Common myeloid progenitor, CD34-positive (primary cell): Measurements from ENCODE around the gene LRRC47.

Experiments
- CTCF ChIA-PET: fragments of 350-600 bp; sonication (Branson Sonifier 250); formaldehyde crosslinking; loops from one replicate; lab custom pipeline; 2021; ENCODE audit warnings: antibody characterized with exemption; lab: Charles Lee
- POLR2A ChIA-PET: fragments of 350-600 bp; sonication (Branson Sonifier 250); formaldehyde crosslinking; loops from one replicate; lab custom pipeline; 2021; ENCODE audit warnings: antibody characterized with exemption; lab: Charles Lee
- DNase-seq, 3 donors: peaks; one replicate each; pipeline versions ENCODE4 v3.0.0 to v3.0.0-alpha.2; 2013
- H3K27ac ChIP-seq, 2 experiments: 1 replicate in 1 of 2; 2 replicates in 1 of 2; pipeline ENCODE4 v1.7.0; 2013; ENCODE audit warnings: inconsistent platforms in 2 of 2, low read length in 2 of 2, mild to moderate bottlenecking in 2 of 2, low read depth in 1 of 2, moderate library complexity in 1 of 2; ENCODE audit not compliant: severe bottlenecking in 2 of 2, insufficient read depth in 1 of 2, poor library complexity in 1 of 2
- H3K27me3 ChIP-seq, 5 experiments: replicated peaks in 2 of 5; 1 replicate in 3 of 5; 2 replicates in 2 of 5; pipeline versions ENCODE4 v1.6.1 to v1.7.0; 2013; ENCODE audit warnings: low read length in 4 of 5, mild to moderate bottlenecking in 2 of 5, moderate library complexity in 2 of 5, inconsistent platforms in 1 of 5; ENCODE audit not compliant: insufficient read depth in 5 of 5, control insufficient read depth in 4 of 5
- H3K36me3 ChIP-seq, 4 experiments: 1 replicate in 2 of 4; 2 replicates in 2 of 4; pipeline versions ENCODE4 v1.6.1 to v1.7.0; 2013; ENCODE audit warnings: low read length in 3 of 4, control low read depth in 1 of 4, mild to moderate bottlenecking in 1 of 4; ENCODE audit not compliant: control insufficient read depth in 4 of 4, insufficient read depth in 4 of 4
- H3K4me1 ChIP-seq, 4 experiments: 1 replicate in 3 of 4; 2 replicates in 1 of 4; pipeline versions ENCODE4 v1.6.1 to v1.7.1; 2013; ENCODE audit warnings: low read length in 3 of 4, mild to moderate bottlenecking in 3 of 4, control low read depth in 1 of 4, inconsistent platforms in 1 of 4, moderate library complexity in 1 of 4; ENCODE audit not compliant: control insufficient read depth in 4 of 4, insufficient read depth in 4 of 4; ENCODE audit errors: control extremely low read depth in 1 of 4
- H3K4me3 ChIP-seq, 7 experiments: 1 replicate in 4 of 7; 2 replicates in 3 of 7; pipeline versions ENCODE4 v1.5.1 to v1.7.0; 2013; ENCODE audit warnings: mild to moderate bottlenecking in 7 of 7, low read length in 6 of 7, moderate library complexity in 6 of 7, inconsistent platforms in 2 of 7, low read depth in 2 of 7, control low read depth in 1 of 7; ENCODE audit not compliant: insufficient read depth in 4 of 7, control insufficient read depth in 1 of 7; ENCODE audit errors: extremely low read depth in 1 of 7
- H3K9me3 ChIP-seq, 5 experiments: 1 replicate in 4 of 5; 2 replicates in 1 of 5; pipeline versions ENCODE4 v1.6.1 to v1.7.1; 2013; ENCODE audit warnings: low read length in 4 of 5, mild to moderate bottlenecking in 2 of 5, inconsistent platforms in 1 of 5, low read depth in 1 of 5, moderate library complexity in 1 of 5; ENCODE audit not compliant: control insufficient read depth in 4 of 5, insufficient read depth in 2 of 5; ENCODE audit errors: control extremely low read depth in 1 of 5
- WGBS: methylation state at CpG from one replicate; pipeline ENCODE4 v1.1.5; 2013; ENCODE audit not compliant: insufficient coverage; 5-methylcytosine and 5-hydroxymethylcytosine counted together

LRRC47 gene

DNA sequence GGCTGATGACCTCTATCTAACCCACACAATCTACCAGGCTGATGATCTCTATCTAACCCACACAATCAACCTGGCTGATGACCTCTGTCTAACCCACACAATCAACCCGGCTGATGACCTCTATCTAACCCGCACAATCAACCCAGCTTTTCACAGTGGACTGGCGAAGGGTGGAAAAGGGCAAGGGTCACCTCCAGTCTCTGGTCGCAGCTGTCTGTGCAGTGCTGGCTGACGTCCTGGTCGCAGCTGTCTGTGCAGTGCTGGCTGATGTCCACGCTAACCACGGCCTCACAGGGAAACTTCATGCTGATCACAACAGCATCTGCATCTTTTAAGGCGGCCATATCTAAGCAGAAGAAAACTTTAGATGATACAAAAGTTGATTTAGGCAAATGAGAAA, 56.3 kb downstream of the LRRC47 start:
- Histone ChIP-seq H3K9me3 (no peaks in the 10 kb centered on the region), H3K27me3 (no peaks in the 10 kb centered on the region), H3K36me3 (peaks cover 3 to 72% (median 53%) of the 10 kb centered on the region in 4 experiments), H3K4me1 (no peaks in the 10 kb centered on the region), H3K27ac (no peak overlapping the region), H3K4me3 (no peak overlapping the region)
- DNase-seq: no peak
- CTCF ChIA-PET: no interaction called here
- POLR2A ChIA-PET: no interaction called here
- 100% methylated on average over 7 of the region's 9 CpGs for whole genome bisulfite sequencing

DNA sequence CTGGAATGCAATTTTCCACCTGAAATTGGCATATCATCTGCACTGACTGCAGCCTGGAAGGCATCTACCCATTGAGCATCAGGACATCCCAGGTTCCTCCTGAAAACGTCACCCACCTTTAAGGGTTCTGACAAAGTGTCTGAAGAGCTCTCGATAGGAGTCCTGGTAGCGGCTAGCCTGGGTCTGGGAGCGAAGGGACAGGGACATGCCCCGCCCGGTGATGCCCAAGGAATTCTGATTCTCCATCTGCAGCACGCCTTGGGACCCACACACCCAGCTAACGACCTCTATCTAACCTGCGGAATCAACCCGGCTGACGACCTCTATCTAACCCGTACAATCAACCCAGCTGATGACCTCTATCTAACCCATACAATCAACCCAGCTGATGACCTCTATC, 57.4 kb downstream of the LRRC47 start:
- CTCF ChIA-PET: no interaction called here
- Histone ChIP-seq H3K27ac (no peak overlapping the region), H3K36me3 (peaks cover 3 to 70% (median 53%) of the 10 kb centered on the region in 4 experiments), H3K27me3 (no peaks in the 10 kb centered on the region), H3K4me1 (no peaks in the 10 kb centered on the region), H3K4me3 (no peak overlapping the region), H3K9me3 (no peaks in the 10 kb centered on the region)
- 97% methylated on average over 12 of the region's 12 CpGs for WGBS
- DNase-seq: no peak
- POLR2A ChIA-PET: interaction anchor here (1.0 kb wide), 1 partner anchor 8 kb away, joined by 3 read pairs; no protein-coding TSS in a partner anchor

DNA sequence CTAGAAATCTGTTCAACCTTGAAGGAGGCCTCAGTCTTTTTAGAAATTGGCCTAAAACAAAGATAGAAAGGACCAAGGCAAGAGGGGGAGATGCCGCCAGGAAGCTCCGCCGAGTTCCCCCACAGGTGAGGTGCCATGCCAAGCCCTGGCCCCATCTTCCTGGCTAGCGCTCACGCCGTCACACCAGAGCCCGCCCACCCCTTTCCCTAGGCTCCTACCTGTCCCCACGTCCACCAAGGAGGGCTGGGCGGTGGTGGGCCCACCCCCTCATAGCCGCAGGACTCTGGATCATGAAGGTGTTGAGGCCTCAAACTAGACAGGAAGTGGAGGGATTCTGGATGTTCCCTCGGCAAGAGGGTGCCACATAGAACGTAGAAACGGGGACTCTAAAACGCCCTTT, 59.6 kb downstream of the LRRC47 start:
- Histone ChIP-seq H3K36me3 (peaks cover 3 to 56% (median 38%) of the 10 kb centered on the region in 4 experiments), H3K27ac (no peak overlapping the region), H3K4me3 (no peak overlapping the region), H3K9me3 (no peaks in the 10 kb centered on the region), H3K27me3 (peaks cover 0 to 14% (median 0%) of the 10 kb centered on the region in 5 experiments), H3K4me1 (no peaks in the 10 kb centered on the region)
- CTCF ChIA-PET: interaction anchor here (1.2 kb wide), 1 partner anchor 10 kb away, joined by 4 read pairs; no protein-coding TSS in a partner anchor
- DNase-seq: no peak
- POLR2A ChIA-PET: no interaction called here
- 92% methylated on average over 7 of the region's 14 CpGs for WGBS

DNA sequence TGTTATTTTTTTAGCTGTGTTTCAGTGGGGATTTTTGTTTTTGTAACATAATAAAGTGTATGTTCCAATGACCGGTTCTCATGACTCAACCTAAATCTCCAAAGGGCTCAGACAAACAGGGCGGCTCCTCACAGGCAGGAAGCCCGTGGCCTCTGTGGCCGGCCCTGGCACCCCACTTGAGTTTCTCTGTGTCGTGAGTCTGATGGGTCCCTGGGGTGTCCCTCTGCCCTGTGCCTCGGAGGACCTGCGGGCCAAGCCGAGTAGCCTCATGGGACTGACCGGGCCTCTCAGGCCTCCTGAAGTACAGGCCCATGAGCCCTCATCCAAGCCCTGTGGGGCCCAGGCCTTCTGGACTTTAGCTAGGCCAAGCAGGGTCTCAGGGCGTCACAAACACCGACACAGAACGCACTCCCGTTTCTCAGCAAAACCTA, 60.2 kb downstream of the LRRC47 start:
- no peak overlapping the region for H3K4me3 ChIP-seq
- 94% methylated on average over 13 of the region's 13 CpGs for WGBS
- H3K4me1 ChIP-seq: no peaks in the 10 kb centered on the region
- H3K27me3 ChIP-seq: peaks cover 0 to 19% (median 0%) of the 10 kb centered on the region in 5 experiments
- no peak for DNase-seq
- ChIA-PET POLR2A (no interaction called here), CTCF (interaction anchor here (1.2 kb wide), 1 partner anchor 9 kb away, joined by 4 read pairs; no protein-coding TSS in a partner anchor)
- no peaks in the 10 kb centered on the region for H3K9me3 ChIP-seq
- no peak overlapping the region for H3K27ac ChIP-seq
- peaks cover 3 to 50% (median 37%) of the 10 kb centered on the region in 4 experiments for H3K36me3 ChIP-seq

DNA sequence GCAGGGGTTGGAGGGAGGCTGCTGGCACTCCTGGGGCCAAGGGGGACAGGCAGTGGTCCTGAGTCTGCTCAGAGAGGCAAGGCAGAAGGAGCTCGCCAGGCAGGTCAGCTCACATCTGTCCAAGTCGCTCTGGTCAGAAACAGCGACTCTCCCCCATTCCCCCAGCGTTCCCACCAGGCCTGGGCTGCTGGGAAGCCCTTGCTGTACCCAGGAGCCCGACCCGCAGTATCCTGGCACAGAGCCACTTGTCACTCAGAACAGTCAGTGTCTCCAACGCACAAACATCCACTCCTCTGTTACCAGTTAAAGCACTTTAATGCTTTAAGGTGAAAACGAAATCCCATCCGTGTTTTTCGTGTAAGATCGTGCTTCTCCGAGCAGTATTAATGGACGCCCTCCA, 60.6 kb downstream of the LRRC47 start:
- no peaks in the 10 kb centered on the region for H3K9me3 ChIP-seq
- H3K4me3 ChIP-seq: no peak overlapping the region
- POLR2A ChIA-PET: no interaction called here
- 87% methylated on average over 8 of the region's 13 CpGs for WGBS
- H3K36me3 ChIP-seq: peaks cover 3 to 46% (median 36%) of the 10 kb centered on the region in 4 experiments
- no peak for DNase-seq
- H3K4me1 ChIP-seq: peaks cover 0 to under 1% (median 0%) of the 10 kb centered on the region in 4 experiments
- CTCF ChIA-PET: interaction anchor here (1.2 kb wide), 1 partner anchor 9 kb away, joined by 4 read pairs; no protein-coding TSS in a partner anchor
- H3K27me3 ChIP-seq: peaks cover 0 to 24% (median 0%) of the 10 kb centered on the region in 5 experiments
- no peak overlapping the region for H3K27ac ChIP-seq

DNA sequence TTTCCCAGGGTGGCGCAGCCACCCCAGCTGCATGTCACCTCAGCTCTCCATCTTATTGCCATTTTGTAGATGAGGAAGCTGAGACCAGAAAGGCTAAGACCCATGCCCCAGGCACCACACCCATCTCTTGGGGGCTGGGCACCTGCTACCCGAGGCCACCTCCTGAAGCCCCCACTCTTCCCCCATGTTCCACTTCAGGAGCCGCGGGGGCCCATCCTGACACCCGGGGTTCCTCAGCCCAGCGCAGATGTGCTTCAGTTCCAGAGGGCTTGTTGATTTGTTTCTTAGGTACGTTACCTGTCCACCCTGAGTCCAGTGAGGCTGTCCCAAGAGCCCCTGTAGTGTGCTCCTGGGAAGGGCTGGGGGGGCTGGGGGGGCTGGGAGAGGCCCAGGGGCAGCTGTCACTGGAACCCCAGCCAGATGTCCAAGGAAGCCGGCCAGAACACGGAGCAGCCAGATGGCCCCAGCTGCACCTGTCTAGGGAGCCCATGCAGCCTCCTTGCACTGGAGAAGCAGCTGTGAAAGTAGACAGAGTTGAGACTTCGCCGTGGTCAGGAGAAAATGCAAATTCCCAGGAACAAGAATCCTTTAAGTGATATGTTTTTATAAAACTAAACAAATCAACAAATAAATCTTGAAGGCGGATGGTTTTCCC, 61.1 kb downstream of the LRRC47 start:
- ChIA-PET CTCF (interaction anchor here (0.9 kb wide), 1 partner anchor 11 kb away, joined by 3 read pairs; no protein-coding TSS in a partner anchor), POLR2A (no interaction called here)
- Histone ChIP-seq H3K27ac (no peak overlapping the region), H3K27me3 (peaks cover 0 to 26% (median 0%) of the 10 kb centered on the region in 5 experiments), H3K9me3 (no peaks in the 10 kb centered on the region), H3K36me3 (peaks cover 3 to 44% (median 33%) of the 10 kb centered on the region in 4 experiments), H3K4me3 (no peak overlapping the region), H3K4me1 (peaks cover 0 to 5% (median 2%) of the 10 kb centered on the region in 4 experiments)
- no peak for DNase-seq
- 93% methylated on average over 7 of the region's 12 CpGs for WGBS

DNA sequence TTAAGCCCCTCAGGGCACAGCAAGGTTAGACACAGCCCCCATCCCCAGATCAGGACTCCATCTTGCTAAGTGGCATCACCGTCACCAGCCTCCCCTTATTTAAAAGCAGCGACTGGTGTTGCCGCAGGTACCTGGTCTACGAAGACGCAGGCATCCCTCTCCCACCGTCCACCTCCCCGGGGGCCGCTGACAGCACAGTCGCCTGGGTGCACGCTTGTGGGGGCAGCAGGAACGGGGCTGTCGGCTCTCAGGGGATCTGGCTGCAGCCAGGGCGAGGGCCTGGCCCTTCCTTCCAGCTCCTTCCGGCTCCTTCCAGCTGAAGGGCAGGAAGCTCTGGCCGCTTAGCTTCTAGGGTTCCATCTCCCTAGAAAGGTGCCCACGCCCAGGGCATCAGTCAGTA, 61.7 kb downstream of the LRRC47 start:
- H3K27me3 ChIP-seq: peaks cover 0 to 26% (median under 1%) of the 10 kb centered on the region in 5 experiments
- H3K4me1 ChIP-seq: peaks cover 0 to 7% (median 2%) of the 10 kb centered on the region in 4 experiments
- WGBS: 97% methylated on average over 16 of the region's 16 CpGs
- ChIA-PET CTCF (interaction anchor here (0.9 to 1.0 kb wide), 2 partner anchors 10 kb away, joined by 3 read pairs; no protein-coding TSS in a partner anchor), POLR2A (no interaction called here)
- no peak for DNase-seq
- no peak overlapping the region for H3K27ac ChIP-seq
- H3K36me3 ChIP-seq: peaks cover 3 to 41% (median 31%) of the 10 kb centered on the region in 4 experiments
- no peak overlapping the region for H3K4me3 ChIP-seq
- no peaks in the 10 kb centered on the region for H3K9me3 ChIP-seq
